SHP77 treated with DMSO at 0.1 percent for 48 hours (cell line): Measurements from ENCODE around the gene LYSMD3.
"Not testable (repeated sequence)": the region's sequence is repeated elsewhere in the genome, so short reads cannot be mapped to it uniquely, and the experiment has no call there.

Source experiments
- DNase-seq: peaks from one replicate; lab custom pipeline; 2025; lab: John Stamatoyannopoulos, UW

LYSMD3 gene

DNA sequence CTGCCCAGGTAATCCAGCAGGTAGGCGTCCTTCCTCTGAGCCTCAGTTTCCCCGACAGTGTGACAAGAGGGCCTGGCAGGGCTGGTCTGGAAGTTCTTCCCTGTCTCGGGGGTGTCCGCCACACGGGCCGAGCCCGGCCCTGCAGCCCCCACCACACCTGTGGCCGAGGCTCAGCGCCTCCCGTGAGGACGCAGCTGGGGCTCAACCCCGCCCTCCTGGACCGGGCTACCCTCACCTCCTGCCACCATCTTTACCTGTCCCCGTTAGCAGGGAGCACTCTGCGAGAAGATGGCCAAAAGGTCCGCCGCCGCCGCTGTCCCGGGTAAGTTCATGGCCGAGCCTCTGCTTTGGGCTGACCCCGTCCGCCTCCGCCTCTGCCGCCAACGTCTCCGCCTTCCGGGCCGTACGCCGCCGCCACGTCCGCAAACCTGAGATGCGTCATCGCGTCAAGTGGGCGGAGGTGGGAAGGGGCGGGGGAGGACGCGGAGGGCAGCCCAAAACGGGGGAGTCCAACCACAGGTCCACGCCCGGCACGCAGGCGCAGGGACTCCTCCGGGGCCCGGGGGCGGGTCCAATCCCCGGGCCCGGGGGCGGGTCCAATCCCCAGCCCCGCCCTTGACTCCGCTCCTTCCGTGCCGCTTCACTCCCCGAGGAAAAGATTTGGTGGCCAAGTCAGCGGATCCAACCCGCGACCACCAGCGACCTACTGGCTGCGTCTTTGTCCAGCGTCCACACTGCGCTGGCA, at the start of gene LYSMD3:
LYSMD3 (minus strand) TSS at position 391 of the 745 bp plus-strand sequence. CDS start 4,295 bp downstream, outside the sequence.
- peak; percentile 88 for DNase-seq

DNA sequence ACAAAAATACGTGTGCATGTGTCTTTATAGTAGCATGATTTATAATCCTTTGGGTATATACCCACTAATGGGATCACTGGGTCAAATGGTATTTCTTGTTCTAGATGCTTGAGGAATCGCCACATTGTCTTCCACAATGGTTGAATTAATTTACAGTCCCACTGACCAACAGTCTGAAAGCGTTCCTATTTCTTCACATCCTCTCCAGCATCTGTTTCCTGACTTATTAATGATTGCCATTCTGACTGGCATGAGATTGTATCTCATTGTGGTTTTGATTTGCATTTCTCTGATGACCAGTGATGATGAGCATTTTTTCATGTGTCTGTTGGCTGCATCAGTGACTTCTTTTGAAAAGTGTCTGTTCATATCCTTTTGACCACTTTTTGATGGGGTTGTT, 47.2 kb upstream of the LYSMD3 start:
- not testable (repeated sequence) for DNase-seq

DNA sequence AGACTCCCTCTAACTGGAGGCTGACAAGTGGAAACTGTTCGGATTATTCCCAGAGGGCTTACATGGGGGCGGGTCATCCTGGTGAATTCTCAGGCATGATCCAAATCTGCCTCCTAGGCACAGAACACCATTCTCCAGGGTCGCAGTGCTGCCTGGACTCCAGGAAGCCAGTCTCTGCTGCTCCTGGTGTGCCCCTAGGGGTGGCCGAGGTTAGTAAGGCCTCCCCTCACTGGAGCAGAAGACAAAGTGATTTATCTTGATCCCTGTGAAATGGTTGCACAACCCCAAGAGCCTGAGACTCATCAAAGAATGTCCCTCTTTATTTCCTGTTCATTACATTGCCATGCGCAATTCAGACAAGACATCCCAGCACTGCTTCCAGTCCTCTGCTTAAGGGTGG, 46.3 kb upstream of the LYSMD3 start:
- DNase-seq, result no peak

DNA sequence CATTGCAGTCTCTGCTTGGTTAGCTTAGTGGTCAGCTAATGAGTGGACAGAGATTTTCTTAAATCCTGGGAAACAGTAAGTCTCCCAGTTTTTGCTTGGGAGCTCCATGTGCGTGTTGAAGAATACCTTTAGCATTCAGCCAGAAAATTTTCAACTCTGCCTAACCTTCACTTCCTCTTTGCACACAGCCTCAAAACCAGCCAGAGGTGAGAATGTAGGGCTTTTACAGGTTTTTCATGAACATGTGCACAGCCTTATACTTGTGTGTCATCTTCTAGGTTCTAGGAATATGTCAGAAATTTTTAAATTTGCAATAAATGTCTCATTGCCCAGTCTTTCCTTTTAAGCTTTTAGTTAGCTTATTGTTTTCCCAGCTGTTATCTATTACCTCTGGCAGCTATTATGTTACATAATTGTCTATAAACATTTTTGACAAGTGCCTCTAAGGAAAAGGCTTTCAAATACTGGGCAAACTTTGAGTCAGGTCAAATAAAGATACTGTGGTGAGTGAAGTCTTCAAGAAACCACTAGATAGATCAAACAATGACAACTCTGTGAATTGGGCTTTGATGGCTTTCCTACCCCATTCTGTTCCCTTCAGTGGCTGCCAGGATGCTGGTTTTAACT, 41.9 kb upstream of the LYSMD3 start:
- no peak for DNase-seq

GRCh38 chr5:90570034-90570433, 40.6 kb upstream of the LYSMD3 start:
- DNase-seq, result no peak

DNA sequence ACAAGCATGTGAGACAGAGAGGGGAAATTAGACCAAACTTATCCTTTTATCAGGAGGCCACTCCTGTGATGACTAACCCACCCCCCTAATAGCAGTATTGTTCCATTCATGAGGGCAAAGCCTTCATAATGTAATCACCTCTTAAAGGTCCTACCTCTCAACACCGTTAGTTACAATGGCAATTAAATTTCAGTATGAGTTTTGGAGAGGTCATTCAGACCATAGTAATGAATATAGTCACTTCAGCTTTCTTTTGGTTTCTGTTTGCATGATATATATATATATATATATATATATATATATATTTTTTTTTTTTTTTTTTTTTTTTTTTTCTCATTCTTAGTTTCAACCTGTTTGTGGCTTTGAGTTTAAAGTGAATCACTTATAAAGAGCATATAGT, 39.7 kb upstream of the LYSMD3 start:
- no peak for DNase-seq

- DNase-seq, result no peak
Observed at GRCh38 chr5:90565491-90565890, 36.1 kb upstream of the LYSMD3 start.

DNA sequence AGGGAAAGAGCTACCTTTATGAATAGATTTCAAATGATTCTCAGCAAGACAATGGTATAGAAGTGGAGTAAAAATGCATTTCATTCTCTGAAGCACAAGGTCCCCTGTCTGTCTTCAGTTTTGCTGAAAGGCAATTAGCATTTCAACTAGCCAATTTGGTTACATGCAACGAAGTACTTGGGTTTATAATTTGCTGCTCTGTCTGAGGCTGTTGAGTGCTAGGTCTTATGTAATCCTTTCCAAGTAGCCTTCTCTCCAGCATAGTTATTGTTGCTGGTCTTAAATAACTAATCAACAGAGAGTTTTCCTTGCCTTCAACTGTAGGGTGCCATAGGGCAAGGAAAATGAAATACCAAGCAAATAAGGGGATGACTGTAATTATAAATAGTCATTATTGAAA, 33.7 kb upstream of the LYSMD3 start:
- DNase-seq, result no peak

DNA sequence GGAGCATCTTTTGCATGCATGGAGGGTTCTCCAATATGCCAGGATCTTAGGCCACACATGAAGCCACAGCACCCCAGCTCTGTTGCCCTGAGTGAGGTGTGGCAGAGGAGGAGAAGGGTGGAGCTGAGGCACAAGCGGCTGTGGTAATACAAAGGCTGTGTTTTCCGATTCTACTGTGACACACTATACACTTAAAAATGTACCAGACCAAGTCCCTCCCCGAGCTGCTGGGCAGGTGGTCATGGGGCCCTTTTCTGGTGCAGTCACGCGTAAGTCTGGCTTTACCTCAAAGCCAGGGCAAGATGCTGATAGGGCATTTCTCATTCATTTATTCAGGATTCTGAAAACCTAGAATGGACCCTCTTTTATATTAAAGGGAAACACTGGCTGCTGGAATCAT, 33.0 kb upstream of the LYSMD3 start:
- DNase-seq, result peak; percentile 35

DNA sequence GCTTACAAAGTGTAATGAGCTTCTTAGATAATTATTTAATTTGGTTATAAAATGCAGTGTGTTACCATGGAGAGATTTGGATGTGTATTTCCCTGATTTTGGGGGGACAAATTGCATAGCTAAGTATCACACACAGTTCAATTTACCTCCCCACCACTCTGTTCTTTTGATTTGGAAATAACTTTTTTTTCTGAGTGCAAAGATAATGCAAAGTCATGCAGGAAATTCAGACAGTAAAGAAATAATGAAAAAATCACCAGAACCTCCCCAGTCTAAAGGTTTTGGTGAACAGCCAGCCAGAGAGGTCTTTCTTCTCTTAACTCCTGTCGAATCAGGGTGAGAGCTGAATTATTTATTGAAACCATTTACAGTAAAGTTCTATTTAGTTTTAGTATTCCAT, 32.4 kb upstream of the LYSMD3 start:
- no peak for DNase-seq

- DNase-seq, result no peak
Observed at GRCh38 chr5:90560771-90561170, 31.4 kb upstream of the LYSMD3 start.

- peak; percentile 95 for DNase-seq
Observed at GRCh38 chr5:90558344-90559192, 29.2 kb upstream of the LYSMD3 start, which contains the start of gene ADGRV1. ADGRV1 (plus strand) TSS chr5:90558797; CDS start chr5:90558896, 99 bp downstream.

- peak; percentile 45 for DNase-seq
Observed at GRCh38 chr5:90557871-90558270, 28.5 kb upstream of the LYSMD3 start.

- peak; percentile 37 for DNase-seq
Observed at GRCh38 chr5:90557391-90557790, 28.0 kb upstream of the LYSMD3 start.

DNA sequence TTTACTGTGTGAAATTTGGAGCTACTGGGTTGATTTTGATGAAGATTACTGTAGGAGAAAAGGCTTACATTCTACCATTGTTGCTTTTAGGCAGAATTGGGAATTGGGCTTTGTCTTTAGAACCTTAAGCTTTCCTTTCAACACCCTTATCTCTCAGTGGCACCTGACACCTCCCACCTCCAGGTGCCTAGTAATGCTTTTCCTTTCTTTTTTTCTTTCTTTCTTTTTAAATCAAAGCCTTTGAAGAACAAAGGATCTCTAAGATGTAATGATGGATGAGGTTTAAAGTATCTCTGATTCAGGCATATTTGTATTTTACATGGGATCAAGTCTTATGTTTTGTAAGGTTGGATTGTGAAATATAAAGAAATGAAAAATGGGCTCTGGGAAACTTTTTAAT, 26.3 kb upstream of the LYSMD3 start:
- no peak for DNase-seq

- DNase-seq, result no peak
Observed at GRCh38 chr5:90554358-90555006, 25.1 kb upstream of the LYSMD3 start.

DNA sequence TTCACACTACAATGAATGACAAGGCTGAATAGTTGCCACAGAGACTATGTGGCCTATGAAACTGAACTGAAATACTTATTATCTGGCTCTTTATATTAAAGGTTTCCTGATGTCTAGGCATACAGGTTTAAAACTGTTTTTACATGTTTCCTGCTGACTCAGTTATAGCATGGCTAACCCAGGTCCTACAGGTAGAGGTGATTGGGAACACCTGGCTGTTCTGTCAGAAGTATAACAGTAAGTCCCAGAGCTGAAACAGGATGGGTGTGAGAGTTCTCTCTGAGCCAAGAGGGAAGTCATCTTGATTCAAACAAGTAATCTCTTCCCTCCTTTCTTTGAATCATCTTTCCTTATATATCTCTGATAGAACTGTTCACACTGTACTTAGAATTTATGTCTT, 24.3 kb upstream of the LYSMD3 start:
- DNase-seq, result no peak

- DNase-seq, result no peak
Observed at GRCh38 chr5:90551376-90551775, 22.0 kb upstream of the LYSMD3 start.

- no peak for DNase-seq
Observed at GRCh38 chr5:90550963-90551362, 21.6 kb upstream of the LYSMD3 start.

DNA sequence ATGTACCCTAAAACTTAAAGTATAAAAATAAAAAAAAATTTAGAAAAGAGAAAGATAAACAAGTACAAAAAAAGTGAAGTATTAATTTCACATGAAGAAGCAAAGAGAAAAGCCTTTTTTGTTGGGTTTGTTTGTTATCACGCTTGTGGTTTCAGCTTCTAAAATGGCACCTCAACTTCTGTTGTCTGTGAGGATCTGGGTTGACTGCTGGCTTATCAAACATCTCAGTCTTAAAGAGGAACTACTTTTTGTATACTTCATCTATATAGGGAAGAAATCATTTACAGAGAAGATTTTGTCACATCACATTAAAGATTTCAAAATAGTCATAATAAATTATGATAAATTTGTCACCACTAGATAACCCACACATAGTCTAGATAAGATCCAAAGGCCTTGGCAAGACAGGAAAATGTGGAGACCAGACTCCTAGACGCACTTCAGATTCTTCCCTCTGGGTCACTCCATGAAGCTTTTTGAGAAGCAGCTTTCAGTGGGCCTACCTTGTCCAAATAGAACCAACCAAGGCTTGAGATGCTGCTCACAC, 20.4 kb upstream of the LYSMD3 start:
- DNase-seq, result no peak

GRCh38 chr5:90549223-90549622, 19.8 kb upstream of the LYSMD3 start:
- DNase-seq, result no peak

- peak; percentile 83 for DNase-seq
Observed at GRCh38 chr5:90548069-90548593, 18.7 kb upstream of the LYSMD3 start.
